OCI-LY3 (cell line): ENCODE measurements around the gene EFHD1.

Experiments used
- H2AFZ ChIP-seq: fragments of 200-600, 300-600 bp; shearing (Covaris generic); 2 replicates; pipeline ENCODE4 v1.6.0; 2014; ENCODE audit warnings: antibody characterized with exemption, low read depth, low read length
- H3K27ac ChIP-seq: fragments of 200-600, 300-600 bp; sonication (generic); 2 replicates; pipeline ENCODE4 v1.5.1; 2014; ENCODE audit warnings: mild to moderate bottlenecking, low read length, moderate library complexity, mixed read lengths
- H3K27me3 ChIP-seq: fragments of 200-600, 300-600 bp; sonication (generic); 2 replicates; pipeline ENCODE4 v1.6.1; 2014; ENCODE audit warnings: low read depth, low read length, mixed read lengths
- H3K36me3 ChIP-seq: fragments of 200-600, 300-600 bp; sonication (generic); replicated peaks from 2 replicates; pipeline ENCODE3; 2014; ENCODE audit warnings: low read depth, low read length, mixed read lengths
- H3K4me1 ChIP-seq: fragments of 300-600, 200-600 bp; sonication (generic); 2 replicates; pipeline ENCODE4 v1.6.1; 2014; ENCODE audit warnings: low read length, mixed read lengths
- H3K4me2 ChIP-seq: fragments of 200-600, 300-600 bp; sonication (generic); 2 replicates; pipeline ENCODE4 v1.6.1; 2014; ENCODE audit warnings: low read length, mixed read lengths
- H3K4me3 ChIP-seq: fragments of 300-600, 200-600 bp; sonication (generic); 2 replicates; pipeline ENCODE4 v1.5.1; 2014; ENCODE audit warnings: antibody characterized with exemption, mild to moderate bottlenecking, low read length, moderate library complexity
- H3K79me2 ChIP-seq: fragments of 300-600, 200-600 bp; shearing (Covaris generic); 2 replicates; pipeline ENCODE4 v1.6.1; 2014; ENCODE audit warnings: mild to moderate bottlenecking, low read length, mixed read lengths
- H3K9ac ChIP-seq: fragments of 300-600, 200-600 bp; shearing (Covaris generic); 2 replicates; pipeline ENCODE4 v1.6.0; 2014; ENCODE audit warnings: mild to moderate bottlenecking, low read length, moderate library complexity
- H3K9me3 ChIP-seq: fragments of 200-600, 300-600 bp; shearing (Covaris generic); 2 replicates; pipeline ENCODE4 v1.6.1; 2014; ENCODE audit warnings: low read length, mixed read lengths; ENCODE audit not compliant: insufficient read depth
- H4K20me1 ChIP-seq: fragments of 200-600, 300-600 bp; sonication (generic); 2 replicates; pipeline ENCODE4 v1.6.1; 2016; ENCODE audit warnings: low read length, mixed read lengths; ENCODE audit not compliant: insufficient read depth
- EZH2phosphoT487 ChIP-seq: fragments of 200-600 bp; shearing (Covaris generic); IDR thresholded peaks from 2 replicates; pipeline ENCODE4 v1.6.1; 2018; ENCODE audit warnings: antibody characterized with exemption, mixed run types, low read depth
- TF ChIP-seq, protein P1 (sequence below): fragments of 200-600, 300-600 bp; sonication (generic); IDR thresholded peaks from 2 replicates; pipeline ENCODE4 v1.5.1; 2014; ENCODE audit warnings: antibody characterized with exemption, low read length, low read depth

Gene EFHD1

DNA sequence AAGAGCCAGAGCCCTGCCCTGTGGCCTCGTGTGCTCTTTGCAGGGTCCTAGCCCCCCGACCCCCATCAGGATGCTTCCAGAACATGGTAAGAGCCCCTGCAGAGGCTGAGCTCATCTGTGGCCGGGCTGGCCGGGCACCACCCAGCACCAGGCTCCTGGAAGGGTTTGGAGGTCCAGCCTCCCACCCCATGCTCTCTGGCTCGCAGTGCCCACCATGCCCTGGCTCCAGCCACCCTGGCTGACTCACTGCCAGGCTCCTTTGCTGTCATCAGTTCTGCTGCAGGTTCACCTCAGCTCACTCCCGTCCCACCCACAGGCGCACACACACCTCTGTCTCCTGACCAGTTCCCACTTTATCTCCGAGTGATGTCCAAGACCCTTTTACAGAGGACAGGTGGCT is 45.4 kb upstream of the EFHD1 start:
- Histone ChIP-seq H3K4me1 (no peaks in the 10 kb centered on the region), H3K79me2 (no peaks in the 10 kb centered on the region), H3K4me3 (no peak overlapping the region), H2AFZ (no peak overlapping the region), H4K20me1 (no peaks in the 10 kb centered on the region), H3K9ac (no peak overlapping the region), H3K27me3 (no peaks in the 10 kb centered on the region), H3K9me3 (no peaks in the 10 kb centered on the region), H3K27ac (no peak overlapping the region), H3K36me3 (no peaks in the 10 kb centered on the region), H3K4me2 (no peak overlapping the region)
- TF ChIP-seq EZH2phosphoT487, result no peak
- TF ChIP-seq, protein P1, sequence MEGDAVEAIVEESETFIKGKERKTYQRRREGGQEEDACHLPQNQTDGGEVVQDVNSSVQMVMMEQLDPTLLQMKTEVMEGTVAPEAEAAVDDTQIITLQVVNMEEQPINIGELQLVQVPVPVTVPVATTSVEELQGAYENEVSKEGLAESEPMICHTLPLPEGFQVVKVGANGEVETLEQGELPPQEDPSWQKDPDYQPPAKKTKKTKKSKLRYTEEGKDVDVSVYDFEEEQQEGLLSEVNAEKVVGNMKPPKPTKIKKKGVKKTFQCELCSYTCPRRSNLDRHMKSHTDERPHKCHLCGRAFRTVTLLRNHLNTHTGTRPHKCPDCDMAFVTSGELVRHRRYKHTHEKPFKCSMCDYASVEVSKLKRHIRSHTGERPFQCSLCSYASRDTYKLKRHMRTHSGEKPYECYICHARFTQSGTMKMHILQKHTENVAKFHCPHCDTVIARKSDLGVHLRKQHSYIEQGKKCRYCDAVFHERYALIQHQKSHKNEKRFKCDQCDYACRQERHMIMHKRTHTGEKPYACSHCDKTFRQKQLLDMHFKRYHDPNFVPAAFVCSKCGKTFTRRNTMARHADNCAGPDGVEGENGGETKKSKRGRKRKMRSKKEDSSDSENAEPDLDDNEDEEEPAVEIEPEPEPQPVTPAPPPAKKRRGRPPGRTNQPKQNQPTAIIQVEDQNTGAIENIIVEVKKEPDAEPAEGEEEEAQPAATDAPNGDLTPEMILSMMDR, result no peak

DNA sequence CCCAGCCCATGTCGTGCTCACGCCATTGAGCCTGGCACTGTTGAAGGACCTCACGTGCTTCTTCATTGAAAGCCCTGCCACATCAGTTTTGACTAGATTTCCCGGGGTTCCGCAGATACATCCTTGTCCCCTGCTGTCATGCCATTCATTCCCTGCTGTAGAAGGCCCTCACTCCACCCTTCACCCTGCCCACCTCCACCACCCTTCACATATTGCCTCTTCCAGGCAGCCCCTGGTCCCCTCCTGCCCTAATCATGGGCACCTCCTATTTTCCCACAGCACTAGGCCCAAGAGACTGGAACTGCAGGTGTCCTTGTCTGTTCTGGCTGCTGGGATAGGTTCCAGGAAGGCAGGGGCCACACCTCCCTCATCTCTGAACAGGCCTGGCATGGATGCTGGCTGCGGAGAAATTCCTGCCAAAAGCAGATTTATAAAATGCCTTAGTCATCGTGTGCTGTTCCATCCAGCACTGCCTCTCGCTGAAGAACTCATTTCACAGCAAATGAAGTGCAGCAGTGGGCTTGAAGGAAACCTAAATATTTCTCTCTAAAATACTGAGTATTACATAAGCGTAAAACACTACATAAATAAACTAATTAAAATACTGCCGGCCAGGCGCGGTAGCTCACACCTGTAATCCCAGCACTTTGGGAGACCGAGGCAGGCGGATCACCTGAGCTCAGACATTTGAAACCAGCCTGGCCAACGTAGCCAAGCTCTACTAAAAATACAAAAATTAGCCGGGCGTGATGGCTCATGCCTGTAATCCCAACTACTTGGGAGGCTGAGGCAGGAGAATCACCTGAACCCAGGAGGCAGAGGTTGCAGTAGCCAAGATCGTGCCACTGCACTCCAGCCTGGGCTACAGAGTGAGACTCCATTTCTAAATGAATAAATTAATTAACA is 44.5 kb upstream of the EFHD1 start:
- H3K4me2 ChIP-seq, result no peak overlapping the region
- no peak overlapping the region for H3K4me3 ChIP-seq
- no peak overlapping the region for H3K9ac ChIP-seq

GRCh38 chr2:232592772-232593395 is 40.5 kb upstream of the EFHD1 start:
- no peak overlapping the region for H3K4me3 ChIP-seq
- H3K9me3 ChIP-seq, result no peaks in the 10 kb centered on the region
- no peak overlapping the region for H2AFZ ChIP-seq
- no peaks in the 10 kb centered on the region for H3K36me3 ChIP-seq
- H3K27me3 ChIP-seq, result no peaks in the 10 kb centered on the region
- H4K20me1 ChIP-seq, result no peaks in the 10 kb centered on the region
- no peaks in the 10 kb centered on the region for H3K4me1 ChIP-seq
- H3K4me2 ChIP-seq, result no peak overlapping the region
- TF ChIP-seq, protein P1, result no peak
- no peak for TF ChIP-seq EZH2phosphoT487
- no peak overlapping the region for H3K9ac ChIP-seq
- H3K27ac ChIP-seq, result no peak overlapping the region
- H3K79me2 ChIP-seq, result no peaks in the 10 kb centered on the region

More for the DNA sequence above, 44.5 kb upstream of the EFHD1 start:
- no peak overlapping the region for H3K27ac ChIP-seq
- TF ChIP-seq, protein P1, result no peak
- no peak for TF ChIP-seq EZH2phosphoT487
- H3K9me3 ChIP-seq, result no peaks in the 10 kb centered on the region
- no peaks in the 10 kb centered on the region for H3K27me3 ChIP-seq
- H2AFZ ChIP-seq, result no peak overlapping the region
- no peaks in the 10 kb centered on the region for H4K20me1 ChIP-seq
- no peaks in the 10 kb centered on the region for H3K4me1 ChIP-seq
- H3K79me2 ChIP-seq, result no peaks in the 10 kb centered on the region
- no peaks in the 10 kb centered on the region for H3K36me3 ChIP-seq

DNA sequence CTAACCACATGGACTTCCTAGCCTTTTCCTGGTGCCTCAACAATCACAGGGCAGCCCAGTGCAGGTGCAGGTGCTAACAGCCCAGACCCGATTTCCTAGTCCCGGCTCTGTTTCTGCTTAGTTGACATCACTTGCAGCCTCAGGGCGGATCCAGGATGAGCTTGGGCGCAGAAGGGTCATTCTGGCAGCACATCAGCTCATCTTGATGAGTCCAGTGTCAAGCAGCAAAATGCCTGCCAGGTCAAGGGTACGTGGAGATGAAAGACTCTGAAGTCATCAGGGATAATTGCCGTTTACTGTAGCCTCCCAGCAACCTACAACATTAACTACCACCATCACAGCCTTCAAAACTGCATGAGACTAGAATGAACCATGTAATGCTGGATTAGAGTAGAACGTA is 39.4 kb upstream of the EFHD1 start:
- Histone ChIP-seq H3K9ac (no peak overlapping the region), H3K79me2 (no peaks in the 10 kb centered on the region), H3K4me1 (no peaks in the 10 kb centered on the region), H3K4me2 (no peak overlapping the region), H4K20me1 (no peaks in the 10 kb centered on the region), H3K27me3 (no peaks in the 10 kb centered on the region), H3K27ac (no peak overlapping the region), H3K4me3 (no peak overlapping the region), H2AFZ (no peak overlapping the region), H3K36me3 (no peaks in the 10 kb centered on the region), H3K9me3 (no peaks in the 10 kb centered on the region)
- TF ChIP-seq, protein P1, result no peak
- no peak for TF ChIP-seq EZH2phosphoT487
